AG09309 (cell line): ENCODE results near the gene DLG2.

Experiments used
- DNase-seq: peaks from one replicate; pipeline ENCODE4 v3.0.0-alpha.2; 2010; ENCODE audit warnings: low read depth
- H3K4me3 ChIP-seq: 2 replicates; pipeline ENCODE4 v1.5.1; 2011; ENCODE audit warnings: mild to moderate bottlenecking, low read depth, low read length, moderate library complexity; ENCODE audit not compliant: control insufficient read depth
- CTCF ChIP-seq: IDR thresholded peaks from 2 replicates; pipeline ENCODE4 v1.5.1; 2011; ENCODE audit warnings: mild to moderate bottlenecking, low read depth, low read length, inconsistent platforms; ENCODE audit not compliant: insufficient read depth, control insufficient read depth; ENCODE audit errors: missing control alignments

Gene DLG2

GRCh38 chr11:83544846-83545245, 2082.3 kb downstream of the DLG2 start:
- H3K4me3 ChIP-seq, result no peak overlapping the region
- no peak for TF ChIP-seq CTCF
- DNase-seq, result no peak

- H3K4me3 ChIP-seq, result no peak overlapping the region
- DNase-seq, result no peak
- no peak for TF ChIP-seq CTCF
Measured at GRCh38 chr11:83543706-83544439, 2083.3 kb downstream of the DLG2 start.

- no peak for TF ChIP-seq CTCF
- DNase-seq, result no peak
- H3K4me3 ChIP-seq, result no peak overlapping the region
Measured at GRCh38 chr11:83542861-83543260, 2084.3 kb downstream of the DLG2 start.

GRCh38 chr11:83540728-83541127, 2086.4 kb downstream of the DLG2 start:
- no peak for TF ChIP-seq CTCF
- DNase-seq, result no peak
- no peak overlapping the region for H3K4me3 ChIP-seq

- no peak overlapping the region for H3K4me3 ChIP-seq
- no peak for DNase-seq
- TF ChIP-seq CTCF, result no peak
Measured at GRCh38 chr11:83540112-83540675, 2086.9 kb downstream of the DLG2 start.

GRCh38 chr11:83538286-83538685, 2088.9 kb downstream of the DLG2 start:
- DNase-seq, result no peak
- TF ChIP-seq CTCF, result no peak
- H3K4me3 ChIP-seq, result no peak overlapping the region

- no peak for DNase-seq
- TF ChIP-seq CTCF, result no peak
- no peak overlapping the region for H3K4me3 ChIP-seq
Measured at GRCh38 chr11:83537131-83537610, 2090.0 kb downstream of the DLG2 start.
